VCaP (cell line): ENCODE data around the gene CFAP99.

Experiments used
- H3K27ac ChIP-seq: fragments of 450-650 bp; 2 replicates; pipeline ENCODE4 v1.5.1; 2017
- TF ChIP-seq, protein P1 (sequence below): fragments of 450-650 bp; conservative IDR thresholded peaks from 2 replicates; pipeline ENCODE4 v1.5.1; 2017; ENCODE audit warnings: mild to moderate bottlenecking, moderate library complexity

Gene CFAP99

DNA sequence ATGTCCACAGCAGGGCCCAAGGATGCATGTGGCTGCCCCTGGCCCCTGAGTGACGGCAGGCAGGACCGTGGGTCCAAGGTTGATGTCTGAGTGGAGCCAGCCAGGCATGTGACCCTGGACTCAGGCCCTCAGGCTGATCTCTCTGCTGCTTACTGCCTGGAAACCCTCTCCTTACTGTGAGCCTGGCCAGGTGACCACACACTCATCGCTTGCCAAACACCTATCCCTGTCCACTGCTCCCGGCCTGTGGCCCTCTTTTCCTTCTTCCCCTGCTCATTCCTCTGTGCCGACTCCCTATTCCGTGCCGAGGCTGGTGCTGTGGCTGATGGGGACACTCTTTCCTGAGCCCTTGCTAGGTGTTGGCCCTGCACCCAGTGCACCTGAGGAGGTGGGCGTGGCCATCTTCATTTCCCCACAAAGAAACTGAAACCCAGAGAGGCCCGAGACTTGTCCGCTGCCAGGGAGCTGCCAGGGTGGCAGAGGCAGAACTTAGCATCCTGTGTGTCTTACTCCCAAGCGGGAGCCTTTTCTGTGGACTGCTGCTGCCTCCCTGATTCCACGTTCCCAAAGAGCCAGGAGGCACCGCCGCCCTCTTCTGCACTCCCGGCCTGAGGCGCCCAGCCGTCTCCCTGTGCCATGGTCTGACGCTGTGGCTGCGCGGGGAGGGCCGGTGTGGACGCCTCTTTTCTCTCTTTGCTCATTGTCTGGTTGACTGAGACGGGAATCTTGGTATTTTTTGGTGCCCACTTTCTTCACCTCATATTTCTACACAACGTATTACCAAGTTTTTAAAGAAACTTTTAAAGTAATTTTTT is 38.9 kb downstream of the CFAP99 start:
- TF ChIP-seq, protein P1, sequence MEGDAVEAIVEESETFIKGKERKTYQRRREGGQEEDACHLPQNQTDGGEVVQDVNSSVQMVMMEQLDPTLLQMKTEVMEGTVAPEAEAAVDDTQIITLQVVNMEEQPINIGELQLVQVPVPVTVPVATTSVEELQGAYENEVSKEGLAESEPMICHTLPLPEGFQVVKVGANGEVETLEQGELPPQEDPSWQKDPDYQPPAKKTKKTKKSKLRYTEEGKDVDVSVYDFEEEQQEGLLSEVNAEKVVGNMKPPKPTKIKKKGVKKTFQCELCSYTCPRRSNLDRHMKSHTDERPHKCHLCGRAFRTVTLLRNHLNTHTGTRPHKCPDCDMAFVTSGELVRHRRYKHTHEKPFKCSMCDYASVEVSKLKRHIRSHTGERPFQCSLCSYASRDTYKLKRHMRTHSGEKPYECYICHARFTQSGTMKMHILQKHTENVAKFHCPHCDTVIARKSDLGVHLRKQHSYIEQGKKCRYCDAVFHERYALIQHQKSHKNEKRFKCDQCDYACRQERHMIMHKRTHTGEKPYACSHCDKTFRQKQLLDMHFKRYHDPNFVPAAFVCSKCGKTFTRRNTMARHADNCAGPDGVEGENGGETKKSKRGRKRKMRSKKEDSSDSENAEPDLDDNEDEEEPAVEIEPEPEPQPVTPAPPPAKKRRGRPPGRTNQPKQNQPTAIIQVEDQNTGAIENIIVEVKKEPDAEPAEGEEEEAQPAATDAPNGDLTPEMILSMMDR = no peak

DNA sequence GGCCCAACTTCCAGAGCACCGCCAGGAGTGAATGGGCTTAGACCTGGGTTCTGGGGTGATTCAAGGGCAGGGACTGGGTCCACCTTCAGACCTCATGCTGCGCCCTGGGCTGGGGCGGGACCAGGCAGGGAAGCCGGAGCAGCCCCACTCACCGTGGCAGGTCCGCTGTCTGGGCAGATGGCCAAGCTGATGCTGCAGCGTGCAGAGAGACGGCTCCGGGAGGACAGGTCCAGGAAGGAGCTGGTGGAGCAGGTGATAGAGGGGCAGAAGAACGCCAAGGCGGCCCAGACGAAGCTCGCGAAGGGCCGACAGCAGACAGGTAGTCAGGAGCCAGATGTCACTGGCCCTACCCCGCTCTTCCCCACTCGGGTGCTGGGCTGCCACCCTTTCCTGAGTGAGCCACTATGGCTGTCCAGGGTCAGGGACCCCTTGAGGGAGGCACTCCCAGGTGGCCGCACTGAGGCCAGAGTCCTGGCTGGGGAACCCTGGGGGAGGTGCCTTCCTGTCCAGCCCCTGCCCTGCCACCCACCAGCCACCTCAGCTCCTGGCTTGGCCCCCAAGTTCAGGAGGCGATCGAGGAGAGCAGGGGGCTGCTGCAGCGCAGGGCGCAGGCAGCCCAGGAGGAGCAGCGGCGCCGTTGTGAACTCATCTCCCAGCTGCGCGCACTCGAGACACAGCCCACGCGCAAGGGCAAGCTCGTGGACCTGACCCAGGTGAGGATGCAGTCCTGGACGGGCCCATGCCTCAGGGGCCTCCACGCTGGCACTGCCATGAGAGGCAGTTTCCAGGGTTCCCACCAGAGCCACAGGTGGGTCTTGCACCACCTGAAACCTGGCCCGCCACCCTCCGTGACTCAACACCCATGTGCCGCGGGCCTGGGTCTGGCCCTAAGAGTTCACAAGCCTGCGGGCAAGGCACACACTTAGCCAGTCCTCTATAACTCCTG is 40.1 kb downstream of the CFAP99 start:
- no peak overlapping the region for H3K27ac ChIP-seq
- TF ChIP-seq, protein P1 = no peak

More for the DNA sequence above, 38.9 kb downstream of the CFAP99 start:
- no peak overlapping the region for H3K27ac ChIP-seq

DNA sequence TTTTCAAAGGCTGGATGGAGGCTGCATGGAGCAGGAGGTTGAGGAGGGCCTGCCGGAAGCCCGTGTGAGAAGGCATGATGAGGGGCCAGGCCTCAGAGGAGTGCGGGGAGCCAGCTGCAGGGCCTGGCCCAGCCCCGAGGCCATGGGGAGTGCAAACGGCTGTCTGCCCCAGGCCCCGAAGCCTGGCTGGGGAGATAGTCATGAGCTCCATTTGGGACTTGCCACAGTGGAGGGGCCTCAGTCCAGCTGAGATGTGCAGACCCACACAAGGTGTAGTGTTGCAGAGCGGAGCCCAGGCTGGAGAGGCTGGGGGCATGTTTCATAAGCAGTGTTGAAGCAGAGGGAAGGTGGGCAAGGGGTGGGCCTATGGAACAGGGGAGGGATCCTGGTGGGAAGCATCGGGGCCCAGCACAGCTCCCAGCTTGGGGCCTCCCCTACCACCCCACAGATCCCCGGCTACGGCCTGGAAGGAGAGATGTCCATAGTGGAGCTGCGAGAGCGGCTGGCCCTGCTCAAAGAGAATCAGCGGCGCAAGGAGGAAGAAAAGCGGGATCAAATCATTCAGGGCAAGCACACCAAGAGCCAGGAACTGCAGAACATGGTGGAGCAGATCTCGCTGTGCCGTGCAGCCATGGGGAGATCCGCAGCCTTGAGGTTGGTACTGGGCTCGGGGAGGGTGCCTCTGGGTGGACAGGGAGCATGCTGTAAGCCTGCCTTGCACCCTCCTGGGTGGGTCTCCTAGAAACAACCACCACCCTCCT is 41.0 kb downstream of the CFAP99 start:
- TF ChIP-seq, protein P1 = no peak
- H3K27ac ChIP-seq = no peak overlapping the region

DNA sequence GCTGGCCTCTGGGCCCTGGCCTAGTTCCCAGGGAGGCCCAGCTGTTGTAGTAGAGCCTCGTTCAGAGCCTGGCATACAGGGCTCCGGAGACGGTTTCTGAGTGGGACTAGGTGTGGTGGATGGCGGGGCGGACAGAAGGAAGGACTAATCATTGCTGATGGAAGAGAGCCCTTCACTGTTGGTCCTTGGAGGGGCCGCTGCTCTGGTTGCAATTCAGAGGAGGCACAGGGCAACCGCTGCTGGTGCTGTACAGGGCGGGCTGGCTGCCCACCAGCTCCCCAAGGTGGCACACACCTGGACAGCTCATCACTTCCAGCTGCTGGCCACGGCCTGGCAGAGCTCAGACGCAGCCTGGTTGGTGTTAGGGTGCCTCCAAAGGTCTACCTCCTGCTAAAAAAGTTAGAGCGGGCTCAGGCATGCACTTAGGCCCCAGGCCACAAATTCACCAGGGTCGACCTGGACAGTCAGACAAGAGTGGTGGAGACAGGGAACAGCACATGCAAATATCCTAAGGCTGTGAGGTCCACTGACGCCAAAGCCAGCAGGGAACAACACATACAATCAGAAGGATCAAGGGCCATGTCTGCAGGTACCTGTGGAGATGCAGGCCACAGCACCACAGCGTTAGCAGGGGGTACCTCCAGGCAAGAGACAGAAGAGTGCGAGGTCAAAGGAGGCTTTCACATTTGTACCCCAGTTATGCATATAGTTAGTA is 42.6 kb downstream of the CFAP99 start:
- H3K27ac ChIP-seq = peak overlapping the region; percentile 82; the same call in 1 of the 2 replicates
- TF ChIP-seq, protein P1 = no peak

DNA sequence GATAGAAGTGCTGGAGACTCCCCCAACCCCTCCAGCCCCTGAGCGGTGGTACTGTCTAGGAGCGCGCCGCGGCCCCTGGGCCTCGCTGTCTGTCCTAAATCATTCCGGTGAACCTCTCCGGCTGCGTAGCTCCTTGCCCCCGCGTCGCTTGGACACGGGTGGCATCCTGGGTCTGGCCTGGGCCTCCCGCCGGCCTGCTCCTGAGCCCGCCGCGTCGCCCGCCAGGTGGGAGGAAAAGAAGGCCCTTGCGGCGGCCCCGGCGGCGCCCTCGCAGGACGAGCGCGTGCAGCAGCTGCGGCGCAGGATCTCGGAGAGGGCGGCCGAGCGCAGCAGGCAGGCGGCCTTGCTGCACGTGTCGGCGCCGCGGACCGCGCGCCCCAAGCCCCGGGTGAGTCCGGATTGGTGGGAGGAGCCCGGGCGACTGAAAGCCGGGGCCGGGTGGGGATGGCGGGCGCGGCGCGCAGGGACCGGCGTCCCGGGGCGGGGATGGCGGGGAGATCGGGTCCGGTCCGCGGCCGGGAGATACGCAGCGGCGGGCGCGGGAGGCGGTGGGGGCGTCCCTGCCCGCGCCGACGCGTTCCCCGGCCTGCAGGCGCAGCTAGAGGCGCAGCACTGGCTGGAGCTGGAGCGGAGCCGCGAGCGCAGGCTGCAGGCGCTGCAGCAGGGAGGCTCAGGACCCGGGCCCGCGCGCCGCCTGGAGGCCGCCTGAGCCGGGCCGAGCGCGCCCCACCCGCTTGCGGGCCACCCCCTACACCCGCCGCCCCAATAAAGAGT is 43.6 kb downstream of the CFAP99 start:
- TF ChIP-seq, protein P1 = peak; percentile 77
- H3K27ac ChIP-seq = peak overlapping the region; percentile 82

DNA sequence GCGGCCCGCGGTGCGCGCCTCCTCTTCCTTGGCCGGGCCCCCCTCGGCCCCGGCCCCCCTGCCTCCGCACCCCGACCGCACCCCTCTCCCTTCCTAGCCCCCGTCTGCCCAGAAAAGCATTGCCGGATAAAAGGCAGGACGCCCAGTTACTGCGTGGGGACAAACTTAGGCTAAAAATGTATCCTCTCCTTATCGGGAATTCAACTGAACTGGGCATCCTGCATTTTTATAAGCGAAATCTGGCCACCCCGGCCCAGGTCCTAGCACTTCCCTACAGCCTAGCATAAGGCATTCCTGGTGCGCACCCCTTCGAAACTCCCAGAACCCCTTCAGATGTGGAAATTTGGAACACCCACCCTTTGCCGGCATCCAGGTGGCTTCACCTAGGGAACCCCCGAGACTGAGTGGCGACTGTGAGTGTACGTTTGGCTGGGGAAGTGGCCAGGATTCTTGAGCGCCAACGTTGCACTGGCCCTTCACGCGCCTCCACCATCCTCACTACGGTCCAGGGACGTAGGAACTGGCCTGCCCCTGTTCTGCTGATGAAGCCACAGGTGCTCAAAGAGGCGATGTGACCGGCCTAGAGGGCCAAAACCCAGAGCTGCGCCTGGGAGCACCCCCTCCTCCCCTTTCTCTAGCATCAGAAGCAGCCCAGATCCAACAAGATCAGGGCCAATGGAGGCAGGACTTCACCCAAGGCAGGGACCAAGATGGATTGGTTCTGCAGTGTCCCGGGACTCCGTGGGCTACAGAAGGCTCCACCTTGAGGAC is 44.4 kb downstream of the CFAP99 start:
- TF ChIP-seq, protein P1 = peak; percentile 50
- H3K27ac ChIP-seq = peak overlapping the region; percentile 82
